Stimulated activated CD4-positive, alpha-beta T cell treated with anti-CD3 and anti-CD28 coated beads, Interleukin-2, amount 100 ng/mL, for 48 hours (primary cell): ENCODE data around the gene TM9SF4.

ENCODE experiments used
- DNase-seq, 2 donors: peaks; one replicate each; pipeline ENCODE4 v3.0.0-alpha.2; 2020

The TM9SF4 gene, protein sequence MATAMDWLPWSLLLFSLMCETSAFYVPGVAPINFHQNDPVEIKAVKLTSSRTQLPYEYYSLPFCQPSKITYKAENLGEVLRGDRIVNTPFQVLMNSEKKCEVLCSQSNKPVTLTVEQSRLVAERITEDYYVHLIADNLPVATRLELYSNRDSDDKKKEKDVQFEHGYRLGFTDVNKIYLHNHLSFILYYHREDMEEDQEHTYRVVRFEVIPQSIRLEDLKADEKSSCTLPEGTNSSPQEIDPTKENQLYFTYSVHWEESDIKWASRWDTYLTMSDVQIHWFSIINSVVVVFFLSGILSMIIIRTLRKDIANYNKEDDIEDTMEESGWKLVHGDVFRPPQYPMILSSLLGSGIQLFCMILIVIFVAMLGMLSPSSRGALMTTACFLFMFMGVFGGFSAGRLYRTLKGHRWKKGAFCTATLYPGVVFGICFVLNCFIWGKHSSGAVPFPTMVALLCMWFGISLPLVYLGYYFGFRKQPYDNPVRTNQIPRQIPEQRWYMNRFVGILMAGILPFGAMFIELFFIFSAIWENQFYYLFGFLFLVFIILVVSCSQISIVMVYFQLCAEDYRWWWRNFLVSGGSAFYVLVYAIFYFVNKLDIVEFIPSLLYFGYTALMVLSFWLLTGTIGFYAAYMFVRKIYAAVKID

DNA sequence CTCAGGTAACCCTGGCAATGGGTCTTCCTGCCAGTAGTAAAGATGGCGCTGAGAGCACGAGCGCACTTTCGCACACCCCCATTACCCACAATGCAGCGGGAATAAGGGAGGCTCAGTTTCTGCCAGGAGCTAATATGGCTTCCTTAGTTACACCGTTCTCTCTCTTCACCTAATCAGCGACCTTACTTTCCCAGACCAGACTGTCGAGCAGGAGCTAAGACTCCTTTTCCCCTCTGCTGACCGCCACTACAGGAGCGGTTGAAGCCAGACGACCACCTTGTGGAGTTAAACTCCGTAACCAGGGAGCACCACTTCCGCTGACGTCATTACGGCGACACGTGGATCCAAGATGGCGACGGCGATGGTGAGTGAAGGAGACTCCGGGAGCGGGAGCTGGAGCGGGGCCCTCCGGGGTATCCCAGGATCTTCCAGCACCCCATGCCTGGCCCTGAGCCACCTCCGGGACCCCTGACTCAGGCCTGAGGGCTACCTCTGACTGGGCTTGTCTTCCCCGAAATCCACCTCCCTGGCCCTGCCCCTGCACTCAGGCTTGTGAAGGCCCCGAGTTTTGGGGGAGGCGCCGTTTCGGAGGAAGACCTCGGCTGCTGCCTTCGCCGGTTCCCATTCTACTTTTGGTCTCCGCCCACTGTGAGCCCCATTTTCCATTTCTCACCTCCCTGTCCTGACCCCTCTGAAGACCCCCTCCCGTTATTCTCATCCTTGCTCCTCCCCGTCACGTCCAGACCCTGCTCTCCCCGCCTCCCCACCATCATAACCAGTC, at the start of gene TM9SF4:
Gene TM9SF4 (plus strand): TSS at position 323 of the 781 bp plus-strand sequence. CDS start 27 bp downstream, at position 350.
- DNase-seq, result peak; percentile 88 to 89

DNA sequence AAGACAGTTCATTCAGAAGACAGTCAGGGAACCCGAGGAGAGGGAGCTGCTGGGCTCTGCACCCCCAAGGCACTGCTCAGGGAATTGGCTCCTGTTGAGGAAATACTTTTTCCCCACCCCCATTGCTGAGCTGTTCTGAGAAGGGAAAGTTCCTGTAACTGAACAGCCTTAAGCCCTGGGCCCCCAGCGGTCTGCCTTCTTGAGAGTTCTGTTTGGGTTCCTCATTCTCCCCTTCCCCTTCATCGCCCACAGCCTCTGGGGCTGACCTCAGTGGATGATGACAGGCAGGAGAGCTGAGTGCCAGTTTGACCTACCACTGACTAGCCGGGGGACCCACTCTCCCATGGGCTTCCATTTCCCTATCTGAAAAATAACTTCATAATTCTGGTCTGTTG, 46.7 kb upstream of the TM9SF4 start:
- no peak for DNase-seq

DNA sequence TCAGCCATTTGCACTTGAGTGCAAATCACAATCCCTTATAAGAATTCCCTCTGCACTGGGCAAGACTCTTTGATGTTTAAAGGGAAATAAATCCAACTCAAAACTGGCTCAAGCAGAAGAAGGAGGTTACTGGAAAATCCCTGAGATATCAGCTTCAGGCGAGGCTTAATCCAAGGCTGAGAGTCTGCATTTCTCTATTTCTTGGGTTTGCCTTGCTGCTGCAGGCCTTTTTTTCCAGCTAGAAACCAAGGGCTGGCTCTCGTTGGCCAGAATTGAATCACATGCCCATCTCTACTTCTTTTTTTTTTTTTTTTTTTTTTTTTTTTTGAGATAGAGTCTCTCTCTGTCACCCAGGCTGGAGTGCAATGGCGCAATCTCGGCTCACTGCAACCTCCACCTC, 45.8 kb upstream of the TM9SF4 start:
- DNase-seq, result no peak

DNA sequence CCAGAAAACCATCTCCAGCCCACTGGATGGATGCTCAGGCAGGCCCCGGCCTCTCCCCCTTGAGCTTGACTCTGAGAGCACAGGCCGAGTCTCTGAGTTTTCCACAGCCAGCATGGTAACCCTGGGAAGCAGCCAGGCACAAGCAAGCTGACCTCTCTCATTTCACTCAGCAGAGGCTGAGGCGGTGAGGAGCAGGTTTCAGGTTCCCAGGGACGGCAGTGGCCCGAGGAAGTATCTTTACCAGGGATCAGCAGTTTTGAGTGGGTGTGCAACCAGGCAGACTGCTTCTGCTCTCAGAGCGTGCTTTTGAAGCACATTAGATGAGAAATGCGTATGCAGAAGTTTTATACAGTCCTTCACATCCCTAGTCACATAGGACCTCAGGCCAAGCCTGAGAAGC, 44.8 kb upstream of the TM9SF4 start:
- no peak for DNase-seq

DNA sequence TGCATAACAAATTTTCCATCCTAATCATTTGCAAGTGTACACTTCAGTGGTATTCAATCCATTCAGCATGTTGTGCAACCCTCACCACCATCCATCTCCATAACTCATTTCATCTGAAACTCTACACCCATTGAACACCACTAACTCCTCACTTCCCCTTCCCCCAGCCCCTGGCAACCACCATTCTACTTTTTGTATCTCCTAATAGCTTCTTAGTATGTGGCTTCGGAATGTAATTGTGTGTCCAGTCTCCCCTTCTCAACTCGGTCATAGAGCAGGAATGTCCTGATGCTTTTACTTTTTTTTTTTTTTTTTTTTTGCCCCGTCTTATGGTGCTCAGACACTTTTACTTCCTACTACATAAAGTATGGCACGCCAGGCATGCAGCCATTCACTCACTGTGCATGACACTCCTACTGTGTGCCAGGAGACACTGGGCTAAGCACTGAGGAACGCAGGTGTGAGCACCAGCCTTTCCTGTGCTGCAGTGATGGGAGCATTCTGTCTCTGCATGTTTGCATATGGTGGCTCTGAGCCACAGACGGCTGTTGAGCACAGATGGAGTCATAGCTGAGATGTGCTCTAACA, 42.2 kb upstream of the TM9SF4 start:
- no peak for DNase-seq

DNA sequence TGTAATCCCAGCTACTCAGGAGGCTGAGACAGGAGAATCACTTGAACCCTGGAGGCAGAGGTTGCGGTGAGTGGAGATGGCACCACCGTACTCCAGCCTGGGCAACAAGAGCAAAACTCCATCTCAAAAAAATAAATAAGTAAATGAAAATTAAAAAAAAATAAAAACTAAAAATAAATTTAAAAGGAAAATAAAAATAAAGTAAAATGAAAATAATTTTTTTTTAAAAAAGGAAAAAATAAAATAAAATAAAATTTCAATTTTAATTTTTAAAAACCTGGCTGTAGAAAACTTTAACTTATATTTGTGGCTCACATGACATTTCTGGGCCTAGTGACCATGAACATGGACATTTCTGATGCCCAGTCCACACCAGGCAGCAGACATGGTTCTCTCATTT, 41.3 kb upstream of the TM9SF4 start:
- DNase-seq, result no peak

DNA sequence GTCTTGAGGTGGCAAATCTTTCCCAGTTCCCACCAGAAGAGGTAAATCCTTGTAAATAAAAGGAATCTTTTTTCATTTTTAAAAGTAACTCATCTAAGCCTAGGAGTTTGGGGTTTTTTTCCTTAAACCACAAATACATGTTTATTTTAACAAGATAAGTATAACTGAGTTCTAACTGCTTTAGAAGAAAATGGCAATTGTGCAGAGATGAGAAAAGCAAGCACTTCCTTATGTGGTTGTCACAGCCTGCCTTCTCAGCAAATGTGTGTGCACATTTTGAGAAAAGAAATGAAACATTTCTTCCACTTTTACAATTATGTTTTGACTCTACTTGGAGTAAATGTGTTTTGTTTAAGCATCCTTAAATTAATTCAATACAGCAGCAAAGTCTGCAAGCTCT, 39.8 kb upstream of the TM9SF4 start:
- DNase-seq, result no peak

DNA sequence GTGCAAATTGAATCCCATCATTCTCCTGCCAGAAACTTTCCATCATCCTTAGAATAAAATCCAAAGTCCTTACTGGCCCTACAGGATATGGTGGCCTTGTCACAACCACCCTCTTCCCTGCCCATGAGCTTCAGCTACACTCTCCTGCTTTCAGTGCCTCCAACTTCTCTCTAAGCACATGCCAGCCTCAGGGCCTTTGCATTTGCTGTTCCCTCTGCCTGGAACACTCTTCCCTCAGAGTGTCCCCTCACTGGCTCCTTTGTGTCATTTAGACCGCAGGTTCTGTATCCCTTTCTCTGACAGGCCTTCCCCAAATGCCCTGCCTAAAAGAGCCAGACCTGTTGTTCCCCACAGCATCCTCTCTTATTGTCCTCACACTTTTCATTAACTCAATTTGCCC, 39.2 kb upstream of the TM9SF4 start:
- no peak for DNase-seq

DNA sequence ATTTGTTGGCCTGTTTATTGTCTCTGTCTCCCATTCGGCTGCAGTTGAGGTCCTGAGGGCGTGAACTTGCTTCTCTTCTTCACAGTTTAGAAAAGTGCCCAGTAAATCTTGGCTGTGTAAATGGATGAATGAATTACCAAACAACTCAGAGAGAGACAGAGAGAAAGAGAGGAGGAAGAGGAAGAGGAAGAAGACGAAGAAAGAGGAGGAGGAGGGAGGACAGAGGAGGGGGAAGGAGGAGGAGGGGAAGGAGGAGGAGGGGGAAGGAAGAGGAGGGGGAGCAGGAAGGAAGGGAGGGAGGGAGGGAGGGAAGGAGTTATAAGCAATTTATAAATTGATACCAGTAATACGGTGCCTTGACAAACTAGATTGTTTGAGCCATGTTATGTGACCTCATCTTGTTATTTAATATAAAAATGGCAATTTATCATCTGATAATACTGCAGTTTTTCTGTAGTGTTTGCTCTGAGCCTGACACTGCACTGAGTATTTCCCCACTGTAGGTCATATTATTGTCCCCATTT, 38.8 kb upstream of the TM9SF4 start:
- DNase-seq, result no peak

DNA sequence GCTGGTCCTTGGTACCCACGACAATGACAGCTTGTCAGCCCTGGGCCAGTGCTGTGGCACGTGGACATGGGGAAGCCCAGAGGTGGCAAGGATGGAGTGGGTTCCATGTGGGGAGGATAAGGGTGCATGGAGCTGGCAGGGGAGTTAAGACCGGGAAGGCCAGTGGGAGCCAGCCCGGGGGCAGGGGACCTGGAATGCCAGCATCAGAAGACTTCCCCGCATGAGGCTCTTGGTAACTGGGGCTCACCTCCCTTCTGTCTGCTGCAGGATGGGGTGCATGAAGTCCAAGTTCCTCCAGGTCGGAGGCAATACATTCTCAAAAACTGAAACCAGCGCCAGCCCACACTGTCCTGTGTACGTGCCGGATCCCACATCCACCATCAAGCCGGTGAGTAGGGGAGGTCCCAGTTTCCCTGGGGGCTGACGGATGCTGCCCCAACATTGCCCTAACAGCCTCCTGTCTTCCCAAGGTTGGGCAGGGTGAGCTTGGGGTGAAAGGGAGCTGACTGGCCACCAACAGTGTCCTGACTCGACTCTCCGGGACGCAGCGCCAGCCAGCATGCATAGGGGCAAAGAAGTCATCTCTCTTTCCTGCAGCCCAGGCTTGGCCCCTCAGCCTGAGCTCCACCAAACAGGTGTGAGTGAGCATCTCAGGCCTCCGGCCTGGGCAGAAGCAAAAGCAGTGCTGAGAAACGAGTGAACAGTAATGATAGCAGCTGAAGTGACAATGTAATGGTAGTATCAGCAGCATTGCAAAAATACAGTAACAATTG, 37.9 kb upstream of the TM9SF4 start:
- no peak for DNase-seq

DNA sequence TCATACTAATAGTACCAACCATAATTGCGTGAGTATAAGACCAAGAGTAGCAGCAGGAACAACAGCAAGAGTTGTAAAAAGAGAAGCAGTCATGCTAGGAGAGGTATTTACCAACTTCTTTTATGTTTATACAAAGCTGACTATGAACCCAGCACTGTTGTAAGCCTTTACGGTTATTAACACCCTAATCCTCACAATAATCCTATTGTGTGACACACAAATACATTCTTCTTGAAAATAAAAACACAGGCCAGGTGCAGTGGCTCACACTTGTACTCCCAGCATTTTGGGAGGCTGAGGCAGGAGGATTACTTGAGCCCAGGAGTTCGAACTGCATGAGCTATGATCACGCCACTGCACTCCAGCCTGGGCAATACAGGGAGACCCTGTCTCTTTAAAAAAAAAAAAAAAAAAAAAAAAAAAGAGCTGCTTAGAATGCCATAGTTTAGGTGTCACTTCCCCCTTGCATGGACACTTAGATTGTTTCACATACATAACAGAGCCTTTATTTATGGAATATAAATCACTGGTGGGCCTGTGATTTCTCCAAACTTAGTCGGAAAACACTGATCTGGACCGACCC, 37.3 kb upstream of the TM9SF4 start:
- DNase-seq, result no peak

DNA sequence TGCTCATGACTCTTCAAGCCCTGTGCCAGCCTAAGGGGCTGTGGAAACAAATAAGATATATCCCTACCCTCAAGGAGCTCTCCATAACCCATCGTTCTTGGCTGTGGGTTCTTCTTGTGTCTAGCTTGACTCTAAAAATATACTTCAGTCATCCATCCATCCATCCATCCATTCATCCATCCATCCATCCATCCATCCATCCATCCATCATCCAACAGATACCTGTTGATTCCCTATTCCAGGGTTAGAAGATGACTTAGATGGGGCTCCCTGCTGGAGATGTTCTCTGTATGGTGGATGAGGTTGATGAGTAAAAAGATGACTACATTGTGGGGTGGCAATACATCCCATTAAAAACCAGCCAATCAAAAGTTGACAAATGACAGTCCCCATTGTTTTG, 34.0 kb upstream of the TM9SF4 start:
- no peak for DNase-seq

DNA sequence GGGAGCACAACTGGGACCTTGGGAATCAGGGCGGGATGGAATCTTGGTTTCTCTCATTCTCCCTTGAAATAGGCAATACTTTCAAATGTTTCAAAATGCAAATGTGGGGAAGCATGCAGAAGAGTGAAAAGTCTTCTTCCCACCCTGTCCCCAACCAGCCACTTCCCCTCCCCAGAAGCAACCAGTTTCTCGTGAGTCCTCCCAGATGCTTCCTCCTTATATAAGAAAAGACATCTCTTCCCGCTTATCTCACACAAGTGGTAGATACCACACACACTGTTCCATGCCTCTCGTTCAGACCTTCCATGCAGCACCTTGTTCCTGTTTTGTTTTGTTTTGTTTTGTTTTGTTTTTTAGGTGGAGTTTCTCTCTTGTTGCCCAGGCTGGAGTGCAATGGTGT, 32.3 kb upstream of the TM9SF4 start:
- DNase-seq, result no peak

DNA sequence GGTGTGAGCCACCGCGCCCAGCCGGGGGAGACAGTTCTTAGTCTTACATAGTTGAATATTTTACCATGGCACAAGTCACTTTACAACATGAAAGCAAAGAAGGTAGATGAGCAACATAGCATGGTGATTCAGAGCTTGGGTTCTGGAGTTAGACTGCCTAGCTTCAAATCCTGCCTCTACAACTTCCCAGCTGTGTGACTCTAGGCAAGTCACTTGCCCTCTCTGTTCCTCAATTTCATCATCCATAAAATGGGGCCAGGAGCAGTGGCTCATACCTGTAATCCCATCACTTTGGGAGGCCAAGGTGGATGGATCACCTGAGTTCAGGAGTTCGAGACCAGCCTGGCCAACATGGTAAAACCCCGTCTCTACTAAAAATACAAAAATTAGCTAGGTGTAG, 31.2 kb upstream of the TM9SF4 start:
- no peak for DNase-seq

DNA sequence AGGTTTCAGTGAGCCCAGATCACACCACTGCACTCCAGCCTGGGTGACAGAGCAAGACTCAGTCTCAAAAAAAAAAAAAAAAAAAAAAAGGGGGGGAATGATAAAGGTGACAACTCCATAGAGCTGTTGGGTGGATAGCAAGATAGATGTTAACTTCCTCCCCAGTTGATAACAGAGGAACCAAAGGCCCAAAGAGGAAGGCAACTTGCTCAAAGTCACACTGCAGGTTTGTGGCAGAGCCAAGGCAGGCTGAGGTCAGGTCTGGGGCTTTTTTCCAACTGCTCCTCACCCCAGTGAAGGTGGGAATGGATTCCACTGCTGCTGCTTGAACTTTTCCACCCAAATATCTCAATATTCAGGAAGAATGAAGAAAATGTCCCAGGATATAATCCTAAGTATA, 30.7 kb upstream of the TM9SF4 start:
- no peak for DNase-seq

DNA sequence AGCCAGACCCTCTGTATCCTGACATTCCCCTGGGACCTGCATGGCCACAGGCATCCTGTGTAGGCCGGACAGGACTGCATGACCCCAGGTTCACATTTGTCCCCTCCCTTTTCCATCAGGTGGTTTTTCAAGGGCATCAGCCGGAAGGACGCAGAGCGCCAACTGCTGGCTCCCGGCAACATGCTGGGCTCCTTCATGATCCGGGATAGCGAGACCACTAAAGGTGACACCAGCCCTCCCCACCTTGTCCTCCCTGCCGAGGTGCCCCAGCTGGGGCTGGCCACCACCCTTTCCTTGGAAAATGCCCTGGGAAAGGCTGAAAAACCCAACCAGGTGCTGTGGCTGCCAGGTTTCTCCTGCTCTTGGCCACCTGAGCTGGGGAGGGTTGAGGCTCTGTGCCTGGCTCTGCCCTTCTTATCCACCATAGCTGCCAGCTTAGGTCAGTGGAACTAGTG, 29.8 kb upstream of the TM9SF4 start:
- no peak for DNase-seq

DNA sequence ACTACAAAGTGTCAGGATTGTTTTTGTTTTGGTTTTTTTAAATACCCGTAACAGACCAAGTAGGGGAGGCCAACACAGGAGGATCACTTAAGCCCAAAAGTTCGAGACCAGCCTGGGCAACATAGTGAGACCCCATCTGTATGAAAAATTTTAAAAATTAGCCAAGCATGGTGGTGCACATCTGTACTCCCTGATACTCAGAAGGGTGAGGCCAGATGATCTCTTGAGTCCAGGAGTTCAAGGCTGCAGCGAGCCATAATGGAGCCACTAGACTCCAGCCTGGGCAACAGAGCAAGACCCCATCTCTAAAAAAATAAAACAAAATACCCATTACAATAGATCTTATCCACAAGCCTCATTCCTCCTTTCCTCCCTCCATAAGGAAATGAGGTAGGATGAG, 28.7 kb upstream of the TM9SF4 start:
- DNase-seq, result no peak

DNA sequence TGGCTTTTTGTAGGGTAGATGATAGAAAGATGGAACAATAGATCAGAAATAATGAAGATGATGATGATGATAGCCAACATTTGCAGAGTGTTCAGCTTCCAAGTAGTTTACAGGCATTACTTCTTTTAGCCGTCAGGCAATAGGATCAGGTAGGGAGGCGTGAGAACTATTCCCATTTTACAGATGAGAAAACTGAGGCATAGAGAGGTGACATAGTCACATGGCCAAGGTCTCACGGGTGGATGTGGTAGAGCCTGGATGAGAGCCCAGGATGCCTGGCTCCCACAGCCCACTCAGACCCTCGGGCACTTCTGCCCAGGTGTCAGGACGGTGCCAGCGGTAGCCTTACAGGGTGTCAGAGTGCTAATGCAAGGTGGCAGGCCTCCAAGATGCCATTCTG, 26.0 kb upstream of the TM9SF4 start:
- DNase-seq, result no peak

DNA sequence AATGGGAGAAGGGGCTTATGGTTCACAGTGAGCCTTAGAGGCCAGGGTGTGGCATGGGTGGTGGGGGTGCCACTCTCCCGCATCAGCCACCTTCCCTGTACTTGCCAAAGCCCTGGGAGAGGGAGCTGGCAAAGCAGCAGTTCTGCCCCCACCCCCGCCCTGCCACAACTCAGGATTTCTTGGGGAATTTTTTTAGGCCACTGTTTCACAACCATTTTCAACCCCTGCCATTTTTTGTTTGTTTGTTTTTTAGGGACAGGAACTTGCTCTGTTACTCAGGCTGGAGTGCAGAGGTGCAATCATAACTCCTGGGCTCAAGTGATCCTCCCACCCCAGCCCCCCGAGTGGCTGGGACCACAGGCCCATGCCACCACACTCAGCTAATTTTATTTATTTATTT, 22.4 kb upstream of the TM9SF4 start:
- DNase-seq, result no peak

DNA sequence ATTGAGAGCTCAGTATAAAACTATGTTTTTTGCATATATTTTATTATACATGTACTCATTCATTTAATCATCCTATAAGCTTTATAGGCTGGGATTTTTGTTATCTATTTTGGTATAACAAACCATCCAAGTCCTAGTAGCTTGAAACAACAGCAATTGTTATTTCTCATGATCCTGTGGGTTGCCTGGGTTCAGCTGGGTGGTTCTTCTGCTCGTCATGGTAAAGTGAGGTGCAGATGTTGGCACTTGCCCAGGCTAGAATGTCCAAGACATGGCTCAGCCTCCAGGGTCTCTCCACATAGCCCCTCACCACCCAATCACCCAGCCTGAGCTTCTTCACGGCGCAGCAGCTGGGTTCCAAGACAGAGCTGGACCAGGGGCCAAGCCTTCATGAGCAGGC, 20.8 kb upstream of the TM9SF4 start:
- no peak for DNase-seq

DNA sequence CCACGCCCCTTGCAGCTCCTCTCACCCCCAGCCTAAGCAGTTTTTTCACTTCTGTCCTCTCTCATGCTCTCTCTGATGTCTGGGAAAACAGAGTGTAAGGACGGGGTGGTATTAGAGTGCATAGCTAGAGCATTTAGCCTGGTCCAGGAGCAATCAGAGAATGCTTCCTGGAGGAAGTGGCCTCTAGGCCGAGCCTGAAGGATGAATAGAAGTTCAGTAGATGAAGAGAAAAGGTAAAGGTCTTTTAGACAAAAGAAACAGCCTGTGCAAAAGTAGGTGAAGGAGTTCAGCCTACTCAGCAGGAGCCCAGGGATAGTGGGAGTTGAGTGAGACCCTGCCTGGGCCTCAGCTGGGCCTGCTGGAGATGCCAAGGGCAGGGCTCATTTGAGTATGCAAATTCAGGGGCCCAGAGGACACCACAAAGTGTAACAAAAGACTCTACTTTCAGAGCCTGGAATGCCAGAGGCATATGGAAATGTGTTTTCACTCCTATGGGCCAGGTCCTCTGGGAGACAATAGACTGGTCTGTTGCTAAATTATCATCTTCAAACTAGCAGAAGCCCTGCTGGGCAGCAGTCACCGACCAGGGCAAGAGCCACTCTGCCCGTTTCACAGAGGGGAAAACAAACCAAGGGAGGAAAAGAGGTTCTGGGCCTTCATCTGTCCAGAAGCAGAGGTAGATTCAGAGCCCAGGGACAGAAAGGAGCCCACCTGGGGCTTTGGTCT, 19.7 kb upstream of the TM9SF4 start:
- no peak for DNase-seq
